Breast epithelium (tissue), 4 donors: Measurements from ENCODE around the gene FAM222A. TPM values are rescaled to one million over a fixed set of nuclear protein-coding genes. Genes with fewer than 3 reads are reported as not detected.

Experiments used
- DNase-seq, 2 donors: peaks; one replicate each; pipeline ENCODE4 v3.0.0-alpha.2; 2019; ENCODE audit warnings: low spot score in 2 of 2
- H3K27ac ChIP-seq, 2 donors: fragments of 200-600 bp; sonication (generic) in 1 of 2; one replicate each; pipeline ENCODE4 v1.5.1; 2016 to 2019; ENCODE audit warnings: mild to moderate bottlenecking in 1 of 2
- H3K27me3 ChIP-seq, 2 donors: fragments of 200-600 bp; sonication (generic) in 1 of 2; one replicate each; pipeline versions ENCODE4 v1.5.1 to v1.6.0; 2017 to 2019; ENCODE audit warnings: control low read depth in 1 of 2, mild to moderate bottlenecking in 1 of 2
- H3K36me3 ChIP-seq: fragments of 200-600 bp; one replicate; pipeline ENCODE4 v1.5.1; 2019
- H3K4me1 ChIP-seq, 2 donors: fragments of 200-600 bp; sonication (generic); one replicate each; pipeline ENCODE4 v1.5.1; 2016 to 2019; ENCODE audit warnings: control low read depth in 1 of 2
- H3K4me3 ChIP-seq, 3 donors: fragments of 200-600 bp; sonication (generic); 1 replicate in 2 of 3; 2 replicates in 1 of 3; pipeline ENCODE4 v1.5.1; 2016 to 2019; ENCODE audit warnings: mild to moderate bottlenecking in 3 of 3, moderate library complexity in 2 of 3
- H3K9me3 ChIP-seq, 2 donors: fragments of 200-600 bp; sonication (generic) in 1 of 2; one replicate each; pipeline ENCODE4 v1.5.1; 2016 to 2019; ENCODE audit warnings: control low read depth in 1 of 2
- CTCF ChIP-seq, 3 donors: fragments of 450-650 bp; IDR thresholded peaks; one replicate each; pipeline ENCODE4 v1.5.1; 2016 to 2017; ENCODE audit warnings: antibody characterized with exemption in 3 of 3, mild to moderate bottlenecking in 3 of 3, moderate library complexity in 3 of 3
- POLR2A ChIP-seq: fragments of 450-650 bp; IDR thresholded peaks from one replicate; pipeline ENCODE4 v1.6.1; 2016; ENCODE audit warnings: antibody characterized with exemption, mild to moderate bottlenecking, moderate library complexity
- POLR2AphosphoS5 ChIP-seq, 3 donors: sonication (generic); formaldehyde crosslinking; IDR thresholded peaks; one replicate each; pipeline ENCODE4 v1.6.1; 2017; ENCODE audit warnings: antibody characterized with exemption in 3 of 3
- intact Hi-C: fragments of 100-400 bp; cut with DNase I; formaldehyde crosslinking; loops from one replicate; pipeline ENCODE4 v1.15.1; 2023; ENCODE audit warnings: low total_unique reads
- total RNA-seq, 3 donors: library from RNA; depleted of rRNA; stranded (reverse); fragments of >200 nt; gene quantifications; one replicate each; pipeline ENCODE4 v1.1.0, GENCODE V29; 2016

The FAM222A gene
- total RNA-seq, 3 donors from 2014 or later: 0.32 to 7.3 (median 1.3) TPM

- H3K9me3 ChIP-seq: no peaks in the 10 kb centered on the region
- intact Hi-C loops: no loop called here
- peaks cover 6 to 21% of the 10 kb centered on the region in 2 donors for H3K4me1 ChIP-seq
- H3K36me3 ChIP-seq: no peaks in the 10 kb centered on the region
- H3K27me3 ChIP-seq: no peaks in the 10 kb centered on the region
- no peak for DNase-seq
- no peak for TF ChIP-seq POLR2A
- TF ChIP-seq POLR2AphosphoS5 (IDR thresholded peaks at IDR 0.05): no peak
- no peak for TF ChIP-seq CTCF (IDR thresholded peaks at IDR 0.05)
- H3K27ac ChIP-seq: no peak overlapping the region
- peak overlapping the region in 2 of 3 donors; percentile 2 to 6 for H3K4me3 ChIP-seq
These were observed 15.8 kb downstream of the FAM222A start for GRCh38 chr12:109729371-109729781.

- DNase-seq: no peak
- no peak for TF ChIP-seq POLR2AphosphoS5 (IDR thresholded peaks at IDR 0.05)
- no peak for TF ChIP-seq POLR2A
- no peak for TF ChIP-seq CTCF (IDR thresholded peaks at IDR 0.05)
- H3K27ac ChIP-seq: peak overlapping the region in 1 of 2 donors; percentile 56
- H3K4me3 ChIP-seq: peak overlapping the region in 2 of 3 donors; percentile 2 to 6
- H3K4me1 ChIP-seq: peaks cover 6 to 21% of the 10 kb centered on the region in 2 donors
- H3K36me3 ChIP-seq: no peaks in the 10 kb centered on the region
- intact Hi-C loops: no loop called here
- H3K27me3 ChIP-seq: no peaks in the 10 kb centered on the region
- H3K9me3 ChIP-seq: no peaks in the 10 kb centered on the region
These were observed 16.2 kb downstream of the FAM222A start for GRCh38 chr12:109729801-109730200.

- Histone ChIP-seq H3K4me3 (no peak overlapping the region), H3K4me1 (peaks cover 6 to 21% of the 10 kb centered on the region in 2 donors), H3K36me3 (no peaks in the 10 kb centered on the region), H3K27ac (no peak overlapping the region), H3K27me3 (no peaks in the 10 kb centered on the region), H3K9me3 (no peaks in the 10 kb centered on the region)
- no peak for DNase-seq
- no peak for TF ChIP-seq CTCF (IDR thresholded peaks at IDR 0.05)
- no peak for TF ChIP-seq POLR2A
- TF ChIP-seq POLR2AphosphoS5 (IDR thresholded peaks at IDR 0.05): no peak
- intact Hi-C loops: no loop called here
These were observed 16.9 kb downstream of the FAM222A start for GRCh38 chr12:109730306-109731145.

- no peaks in the 10 kb centered on the region for H3K36me3 ChIP-seq
- no peak overlapping the region for H3K4me3 ChIP-seq
- H3K27me3 ChIP-seq: no peaks in the 10 kb centered on the region
- no peaks in the 10 kb centered on the region for H3K9me3 ChIP-seq
- H3K4me1 ChIP-seq: peaks cover 6 to 18% of the 10 kb centered on the region in 2 donors
- intact Hi-C loops: no loop called here
- DNase-seq: peak in 1 of 2 donors; percentile 15
- H3K27ac ChIP-seq: no peak overlapping the region
- TF ChIP-seq POLR2AphosphoS5 (IDR thresholded peaks at IDR 0.05) (no peak), POLR2A (no peak), CTCF (IDR thresholded peaks at IDR 0.05) (no peak)
These were observed 17.7 kb downstream of the FAM222A start for GRCh38 chr12:109731231-109731731.

- Histone ChIP-seq H3K36me3 (no peaks in the 10 kb centered on the region), H3K27ac (no peak overlapping the region), H3K27me3 (no peaks in the 10 kb centered on the region), H3K9me3 (no peaks in the 10 kb centered on the region), H3K4me3 (no peak overlapping the region), H3K4me1 (peaks cover 6 to 13% of the 10 kb centered on the region in 2 donors)
- intact Hi-C loops: no loop called here
- no peak for TF ChIP-seq POLR2A
- no peak for TF ChIP-seq POLR2AphosphoS5 (IDR thresholded peaks at IDR 0.05)
- no peak for TF ChIP-seq CTCF (IDR thresholded peaks at IDR 0.05)
- peak in 1 of 2 donors; percentile 27 for DNase-seq
These were observed 18.2 kb downstream of the FAM222A start for GRCh38 chr12:109731806-109732205.
